NT2/D1 (cell line): ENCODE measurements around the gene ADGRG3.

ENCODE experiments used
- SUZ12 ChIP-seq: IDR thresholded peaks from 2 replicates; pipeline ENCODE4 v1.6.1; 2011; ENCODE audit not compliant: insufficient read length, insufficient read depth; ENCODE audit errors: extremely low read depth
- ZNF274 ChIP-seq: IDR thresholded peaks from 2 replicates; pipeline ENCODE4 v1.6.1; 2011; ENCODE audit warnings: mild to moderate bottlenecking, low read depth, low read length

- TF ChIP-seq ZNF274 (no peak), SUZ12 (no peak)
These were observed 1.6 kb upstream of the ADGRG3 start for GRCh38 chr16:57666353-57667047.
